ENCODE data around the gene BACE2. TPM values are rescaled to one million over a fixed set of nuclear protein-coding genes. Genes with fewer than 3 reads are reported as not detected.

The BACE2 gene
- polyA plus RNA-seq, 5 donors, result 26.9 to 37.5 (median 34.4) TPM

DNA sequence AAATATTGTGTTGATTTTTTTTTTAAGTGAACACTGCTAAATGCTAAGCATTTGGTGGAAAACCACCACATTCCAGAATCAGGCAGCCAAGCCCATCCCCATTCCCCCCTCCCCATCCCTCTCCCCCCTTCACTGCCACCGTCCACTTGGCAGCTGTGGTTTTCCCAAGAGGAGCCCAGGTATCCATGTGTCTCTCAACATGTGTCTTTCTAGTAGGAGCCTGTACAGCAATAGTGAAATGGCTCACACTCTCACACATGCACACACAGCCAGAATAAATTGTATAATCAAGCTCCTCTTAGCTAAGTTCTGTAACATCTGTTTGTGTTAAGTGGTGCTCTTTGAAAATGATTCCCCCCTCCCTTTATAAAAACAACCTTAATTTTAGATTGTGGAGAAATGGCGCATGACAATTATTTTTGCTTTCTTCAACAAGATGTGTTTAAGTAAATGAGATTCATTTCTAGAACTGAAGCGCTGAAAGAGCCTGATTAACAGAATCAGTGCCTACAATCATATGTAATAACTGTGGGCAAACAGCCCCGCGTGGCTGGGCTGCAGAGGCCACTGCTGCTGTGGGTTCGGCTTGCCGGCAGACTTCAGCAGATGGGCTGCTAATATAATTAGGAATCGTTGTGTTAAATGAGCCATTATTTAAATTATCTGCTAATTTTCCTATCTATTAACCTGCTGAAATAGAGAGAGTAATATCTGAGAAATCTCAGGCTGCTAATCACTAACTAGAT lies 43.3 kb downstream of the BACE2 start:
- no peak for DNase-seq

DNA sequence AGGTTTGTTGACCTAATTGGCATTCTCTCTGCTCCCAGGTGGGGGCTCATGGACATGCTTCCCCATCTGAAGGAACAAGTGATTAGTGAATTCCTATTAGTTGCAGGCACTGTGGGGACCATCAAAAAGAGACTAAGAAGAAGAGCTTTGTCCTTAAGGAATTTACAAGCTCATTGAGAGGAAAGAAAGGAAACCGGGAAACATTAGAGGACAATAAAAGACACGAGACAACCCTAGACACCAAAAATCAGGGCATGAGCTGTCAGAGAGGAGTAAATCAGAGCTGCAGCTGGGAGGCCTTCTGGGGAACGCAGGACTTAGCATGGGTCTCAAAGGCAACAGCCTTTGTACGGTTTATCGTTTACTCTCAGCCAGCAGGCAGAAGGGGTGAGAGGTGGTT lies 45.1 kb downstream of the BACE2 start:
- DNase-seq, result no peak

DNA sequence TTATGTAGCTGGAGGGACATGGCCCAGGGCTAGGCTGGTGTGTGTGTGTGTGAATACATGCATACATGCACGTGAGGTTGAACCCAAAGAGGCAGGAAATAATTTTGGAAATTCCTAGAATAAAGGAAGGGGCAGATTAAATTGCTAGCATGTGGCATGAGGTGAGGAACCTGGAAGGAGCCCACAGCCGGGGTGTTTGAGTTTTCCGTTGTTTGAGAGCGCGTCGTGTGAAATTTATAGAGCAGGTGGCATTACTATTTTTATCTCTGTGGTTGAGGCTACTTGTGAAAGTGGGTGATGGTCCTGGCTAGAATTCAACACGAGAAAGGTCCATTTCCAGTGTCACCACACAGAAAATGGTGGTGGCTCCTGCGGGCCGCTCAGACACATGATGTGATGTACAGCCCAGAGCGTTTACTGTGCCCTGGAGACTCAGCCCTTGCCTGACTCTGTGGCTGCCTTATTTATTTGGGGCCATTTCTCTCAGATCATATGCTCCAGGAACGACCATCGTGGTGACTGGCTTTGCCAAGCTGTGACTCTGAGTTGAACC lies 48.0 kb downstream of the BACE2 start:
- DNase-seq, result no peak

DNA sequence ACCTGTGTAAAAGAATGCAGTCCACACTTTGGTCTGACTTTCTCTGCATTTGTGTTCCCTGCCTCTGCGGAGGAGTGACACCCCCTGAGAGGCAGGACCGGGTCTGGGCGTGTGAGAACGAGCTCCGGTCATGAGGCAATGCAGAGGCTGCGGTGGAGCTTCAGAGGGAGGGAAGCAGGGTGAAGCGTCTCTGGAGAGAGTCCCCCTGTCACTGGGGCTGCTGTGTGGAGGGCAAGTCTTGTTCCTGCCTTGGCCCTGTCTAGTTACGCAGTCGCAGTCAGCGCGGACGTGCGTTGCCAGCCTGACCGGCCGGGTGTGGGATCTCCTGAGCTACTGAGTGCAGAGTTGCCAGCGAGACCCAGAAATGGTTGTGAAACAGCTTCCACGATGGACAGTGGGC lies 48.5 kb downstream of the BACE2 start:
- no peak for DNase-seq

DNA sequence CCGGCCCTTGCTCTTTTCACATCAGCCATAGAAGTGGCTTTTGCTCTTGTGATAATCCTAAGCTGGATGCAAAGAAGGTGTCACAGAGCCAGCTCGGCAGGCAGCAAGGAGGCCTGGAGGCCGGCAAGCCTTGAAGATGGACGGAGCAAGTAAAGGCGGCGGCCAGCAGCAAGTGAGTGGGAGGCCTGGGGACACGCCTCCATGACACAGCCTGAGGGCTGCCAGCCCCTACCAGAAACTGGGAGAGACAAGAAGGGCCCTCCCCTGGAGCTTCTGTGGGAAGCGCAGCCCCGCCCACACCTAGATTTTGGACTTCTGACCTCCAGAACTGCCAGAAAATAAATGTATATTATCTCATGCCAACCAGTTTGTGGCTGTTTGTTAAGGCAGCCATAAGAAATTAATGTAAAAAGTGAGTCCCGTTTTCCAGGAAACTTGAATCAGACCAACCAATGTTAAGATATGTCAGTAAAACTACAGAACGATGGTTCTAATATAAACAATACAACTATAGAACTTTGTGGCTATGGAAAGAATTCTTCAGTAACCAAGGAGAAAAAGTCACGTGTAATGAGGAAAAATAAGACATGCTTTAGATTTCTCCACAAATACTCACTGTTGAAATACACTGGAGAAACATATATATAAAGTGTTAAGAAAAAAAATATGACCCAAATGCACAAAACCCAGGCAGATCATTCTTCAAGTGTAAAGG lies 49.9 kb downstream of the BACE2 start:
- no peak for DNase-seq

DNA sequence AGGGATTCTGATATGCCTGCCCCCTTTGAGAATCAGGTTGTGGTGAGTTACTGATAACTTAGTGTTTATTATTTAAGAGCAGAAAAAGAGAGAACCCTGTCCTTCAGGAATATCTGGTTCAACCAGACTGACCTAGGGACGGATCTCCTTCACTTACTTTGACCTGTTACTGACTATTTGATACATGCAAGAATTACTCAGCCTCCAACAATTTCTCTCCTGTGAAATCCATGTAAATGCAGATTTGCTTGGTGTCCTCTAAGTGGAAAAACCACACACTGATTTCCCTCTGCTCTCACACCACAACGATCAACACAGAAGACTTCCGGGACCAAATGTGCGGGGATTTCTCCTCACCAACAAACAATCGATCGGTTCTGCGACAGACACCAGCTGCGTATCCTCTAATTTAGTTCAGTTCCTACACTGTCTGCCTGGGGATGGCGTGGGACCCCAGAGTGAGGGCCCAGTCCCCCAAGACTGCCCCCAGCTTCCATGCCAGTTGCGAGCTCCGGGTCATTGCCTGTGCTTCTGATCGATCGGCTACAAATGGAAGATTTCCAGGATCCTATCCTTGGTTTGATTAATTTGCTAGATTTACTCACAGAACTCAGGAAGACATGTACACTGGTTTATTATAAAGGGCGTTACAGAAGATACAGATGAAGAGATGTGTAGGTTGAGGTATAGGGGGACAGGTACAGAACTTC lies 51.7 kb downstream of the BACE2 start:
- DNase-seq, result no peak

DNA sequence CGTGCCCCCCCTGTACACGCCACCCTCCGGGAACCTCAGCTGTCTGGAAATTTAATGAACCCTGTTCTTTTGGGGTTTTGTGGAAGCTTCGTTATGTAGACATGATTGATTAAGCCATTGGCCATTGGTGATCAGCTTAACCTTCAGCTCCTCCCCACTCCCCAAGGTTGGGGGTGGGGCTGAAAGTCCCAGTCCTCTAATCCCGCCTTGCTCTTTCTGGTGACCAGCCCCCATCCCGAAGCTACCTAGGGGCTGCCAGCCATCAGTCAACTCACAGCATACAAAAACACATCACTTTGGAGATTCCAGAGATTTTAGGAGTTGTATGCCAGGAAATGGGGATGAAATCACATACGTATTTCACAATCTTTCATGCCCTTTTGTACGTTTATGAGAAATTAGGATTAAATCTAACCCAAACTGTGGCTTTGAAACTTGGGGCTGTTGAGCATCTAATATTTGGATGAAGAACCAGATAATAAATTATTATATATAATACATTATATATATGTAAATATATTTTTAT lies 52.3 kb downstream of the BACE2 start:
- no peak for DNase-seq

DNA sequence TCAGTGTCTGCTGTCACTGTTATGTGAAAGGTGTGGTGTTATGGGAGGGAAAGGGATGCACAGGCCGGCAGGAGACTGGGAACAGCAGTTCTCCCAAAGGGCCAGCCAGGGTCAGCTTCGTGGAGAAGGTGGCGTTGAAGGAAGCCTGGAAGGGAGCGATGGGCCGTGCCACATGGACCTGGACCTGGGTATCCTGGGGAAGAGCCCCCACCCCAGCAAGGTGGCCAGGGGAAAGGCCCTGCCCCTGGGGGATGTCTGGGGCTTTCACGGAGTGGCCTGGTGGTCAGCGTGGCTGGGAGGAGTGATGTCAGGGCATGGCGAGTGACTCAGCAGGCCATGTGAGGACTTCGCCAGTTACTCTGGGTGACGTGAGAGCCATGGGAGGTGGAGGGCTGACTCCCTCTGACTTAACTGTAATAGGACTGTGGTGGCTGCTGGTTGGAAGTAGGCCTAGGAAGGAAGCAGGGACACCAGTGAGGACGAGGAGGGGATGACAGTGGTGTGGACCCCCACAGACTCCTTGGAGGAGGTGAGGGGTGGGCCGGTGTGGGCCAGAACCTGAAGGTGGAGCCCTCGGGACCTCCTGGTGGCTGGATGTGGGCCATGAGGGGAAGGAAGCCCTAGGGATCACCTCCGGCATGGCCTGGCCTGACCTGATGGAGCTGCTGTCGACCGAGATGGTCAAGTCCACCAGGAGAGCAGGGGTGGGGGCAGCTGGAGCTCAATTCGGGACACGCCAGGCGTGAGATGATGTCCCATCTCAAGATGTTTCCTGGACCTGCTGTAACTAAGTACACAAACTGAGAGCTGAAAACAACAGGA lies 54.5 kb downstream of the BACE2 start:
- no peak for DNase-seq

DNA sequence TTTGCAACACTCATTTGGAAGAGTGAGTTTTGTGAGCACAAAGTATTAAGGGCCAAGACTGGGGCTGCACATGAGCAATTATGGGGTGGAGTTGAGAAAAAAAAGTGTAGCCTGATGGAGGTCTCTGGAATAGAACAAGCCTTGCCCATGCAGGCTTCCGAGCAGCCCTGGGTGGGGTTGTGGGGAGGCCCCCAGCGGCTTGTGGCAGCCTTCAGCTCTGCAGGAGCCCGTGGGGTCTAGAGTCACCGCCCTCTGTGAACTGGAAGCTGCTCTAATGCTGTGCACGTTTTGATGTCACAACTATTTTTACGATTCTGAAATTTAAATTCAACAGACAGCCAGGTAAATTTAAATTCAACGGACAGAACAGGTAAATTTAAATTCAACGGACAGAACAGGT lies 58.9 kb downstream of the BACE2 start:
- DNase-seq, result no peak

DNA sequence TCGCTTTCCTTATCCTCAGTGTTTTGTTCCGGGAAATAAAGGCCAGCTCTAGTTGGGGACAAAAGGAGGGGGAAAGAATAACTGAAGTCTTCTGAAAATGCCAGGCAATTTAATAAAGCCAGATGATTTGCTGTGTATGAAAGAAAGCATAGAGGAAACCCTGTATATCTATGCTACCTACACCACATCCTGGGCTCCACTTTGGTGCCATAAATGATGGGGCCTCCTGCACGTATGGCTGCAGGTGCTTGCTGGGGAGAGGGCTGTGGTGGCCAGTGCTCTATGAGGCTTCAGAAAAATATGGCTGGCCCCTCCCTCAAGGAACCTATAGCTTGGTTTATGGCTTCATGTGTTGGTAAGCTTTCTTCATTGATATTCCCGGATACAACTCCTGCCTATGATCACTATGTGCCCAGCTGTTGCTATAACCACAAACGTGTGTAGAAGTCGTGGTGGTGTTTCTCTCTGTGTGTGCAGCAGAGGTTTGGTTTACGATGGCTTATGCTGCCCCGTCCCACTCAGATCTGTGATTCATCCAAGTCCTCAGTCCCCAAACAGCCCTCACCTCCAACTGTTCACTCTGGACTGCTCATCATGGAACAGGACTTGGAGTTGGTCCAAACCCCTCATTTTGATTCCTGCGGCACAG lies 59.5 kb downstream of the BACE2 start:
- no peak for DNase-seq

DNA sequence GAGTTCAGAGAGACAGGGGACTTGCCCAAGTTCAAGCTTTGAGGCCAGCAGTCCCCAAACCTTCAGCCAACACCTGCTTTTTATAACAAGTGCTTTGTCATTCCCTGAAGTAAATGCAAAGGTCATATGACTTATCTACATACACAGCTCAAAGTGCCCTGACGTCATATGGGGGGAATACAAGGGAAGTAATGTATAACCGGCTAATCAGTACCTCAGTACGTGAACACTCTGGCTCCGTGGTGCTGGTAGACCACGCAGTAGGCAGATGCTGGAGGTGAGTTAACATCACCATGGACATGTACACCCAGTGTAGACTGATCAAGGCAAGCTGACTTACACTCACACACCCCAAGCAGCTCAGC lies 60.0 kb downstream of the BACE2 start:
- no peak for DNase-seq

DNA sequence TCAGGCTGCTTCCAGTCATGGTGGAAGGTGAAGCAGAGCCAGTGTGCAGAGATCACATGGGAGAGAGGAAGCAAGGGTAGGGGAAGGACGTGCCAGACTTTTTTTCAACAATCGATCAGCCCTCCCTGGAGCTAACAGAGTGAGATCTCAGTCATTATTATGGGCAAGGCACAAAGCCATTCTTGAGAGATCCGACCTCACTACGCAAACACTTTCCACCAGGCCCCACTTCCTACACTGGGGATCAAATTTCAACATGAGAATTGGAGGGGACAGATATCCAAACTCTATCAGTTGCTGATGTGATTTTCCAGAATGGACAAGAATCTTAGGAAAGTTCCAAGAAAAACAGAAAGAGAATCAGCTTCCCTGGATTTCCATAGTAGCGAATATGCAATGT lies 60.5 kb downstream of the BACE2 start:
- DNase-seq, result no peak

DNA sequence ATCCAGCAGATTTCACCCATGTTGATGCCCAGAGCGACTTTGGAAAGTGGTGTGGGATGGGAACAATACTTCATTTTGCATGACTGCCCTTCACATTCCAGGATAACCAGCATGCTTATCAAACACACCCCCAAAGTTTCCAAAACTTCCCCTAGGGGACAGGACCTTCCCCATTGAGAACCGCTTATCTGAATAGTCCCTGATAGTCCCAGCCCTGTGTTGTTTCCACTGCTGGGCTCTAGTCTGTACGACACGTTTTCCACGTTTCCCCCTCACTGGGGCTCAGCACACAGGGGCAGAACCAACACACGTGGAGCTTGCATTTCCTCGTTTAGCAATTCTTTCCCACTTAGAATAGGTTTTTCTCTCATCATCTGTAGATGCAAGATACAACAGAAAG lies 61.0 kb downstream of the BACE2 start:
- DNase-seq, result no peak

DNA sequence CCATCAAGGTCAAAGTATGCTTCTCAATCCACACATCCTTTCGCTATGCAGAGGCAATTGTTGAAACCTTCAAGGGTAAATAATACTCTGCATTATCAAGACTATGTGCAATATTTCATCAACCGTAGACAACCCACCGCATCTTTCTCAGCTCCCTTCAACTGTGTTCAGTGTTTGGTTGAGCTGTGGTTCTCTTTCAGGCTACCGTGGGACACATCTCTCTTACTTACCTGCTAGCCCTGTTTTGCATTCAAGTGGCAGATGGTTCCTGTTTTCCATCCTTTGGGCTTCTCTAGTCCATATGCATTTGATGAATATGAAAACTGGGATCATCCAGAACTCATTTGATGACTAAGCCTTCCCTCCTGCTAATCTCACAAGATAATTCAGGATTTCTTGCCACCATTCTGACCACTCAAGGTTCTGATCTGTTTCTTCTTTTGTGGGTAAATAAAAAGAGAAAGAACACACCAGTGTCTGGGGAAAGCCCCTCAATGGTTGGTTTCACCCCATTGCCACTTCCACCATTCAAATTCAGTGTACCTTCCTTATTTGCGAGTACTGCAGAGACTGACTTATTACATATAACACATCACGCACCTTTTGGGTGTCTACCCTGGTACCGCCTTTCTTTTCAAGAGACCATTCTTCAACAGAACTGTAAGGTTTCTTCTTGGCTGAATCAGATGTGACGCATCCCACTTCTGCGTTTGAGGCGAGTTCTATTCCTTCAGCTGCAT lies 61.7 kb downstream of the BACE2 start:
- no peak for DNase-seq

DNA sequence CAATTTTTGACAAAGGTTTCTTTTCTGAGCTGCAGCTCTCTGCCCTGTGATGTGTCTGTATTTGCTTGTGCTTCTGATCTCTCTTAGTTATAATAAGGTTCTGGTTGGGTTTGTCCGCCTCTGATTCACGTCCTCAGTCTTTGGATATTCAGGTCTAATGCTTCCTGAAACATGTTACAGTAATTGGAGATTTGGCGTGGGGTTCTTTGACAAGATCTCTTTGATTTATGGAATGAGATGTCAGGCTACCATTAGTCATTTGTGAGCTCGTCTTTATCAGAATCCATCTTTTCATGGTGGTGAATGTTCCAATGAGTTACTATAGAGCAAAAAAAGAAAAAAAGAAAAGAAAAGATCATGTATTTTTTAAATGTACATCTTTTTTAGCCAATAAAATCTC lies 62.5 kb downstream of the BACE2 start:
- no peak for DNase-seq

DNA sequence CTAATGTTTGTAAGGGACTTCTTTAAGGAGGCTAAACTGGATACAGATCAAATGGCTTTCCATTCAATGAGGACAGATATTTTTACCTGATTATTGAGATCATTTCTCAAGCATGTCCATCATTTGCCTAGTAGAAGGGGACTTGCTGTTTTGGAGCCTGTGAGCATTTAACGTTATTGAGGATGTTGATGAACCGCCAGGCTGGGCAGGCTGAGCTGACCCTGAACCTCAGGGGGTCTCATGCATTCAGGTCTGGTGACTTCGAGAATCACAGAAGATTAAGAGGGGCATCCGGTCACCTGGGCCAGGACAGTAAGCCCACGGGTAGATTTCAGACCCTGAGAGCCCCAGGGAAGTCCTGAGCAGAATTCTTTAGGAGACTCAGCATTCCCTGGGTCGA lies 63.1 kb downstream of the BACE2 start:
- DNase-seq, result no peak

DNA sequence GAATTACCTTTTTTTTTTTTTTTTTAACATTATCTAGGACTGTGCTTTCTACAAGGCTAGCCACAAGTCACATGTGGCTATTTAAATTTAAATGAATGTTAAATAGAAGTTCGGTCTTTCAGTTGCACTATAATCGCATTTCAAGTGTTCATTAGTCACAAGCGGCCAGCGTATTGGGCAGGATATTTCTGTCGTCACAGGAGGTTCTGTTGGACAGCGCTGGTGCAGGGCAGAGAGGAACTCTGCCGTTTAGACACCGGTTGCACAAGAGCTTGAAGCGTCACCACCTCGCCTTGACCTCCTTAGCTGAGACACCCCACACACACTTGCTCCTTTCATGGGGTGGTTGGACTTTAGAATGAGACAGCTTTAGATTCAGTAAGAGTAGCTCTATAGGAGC lies 64.1 kb downstream of the BACE2 start:
- DNase-seq, result no peak

DNA sequence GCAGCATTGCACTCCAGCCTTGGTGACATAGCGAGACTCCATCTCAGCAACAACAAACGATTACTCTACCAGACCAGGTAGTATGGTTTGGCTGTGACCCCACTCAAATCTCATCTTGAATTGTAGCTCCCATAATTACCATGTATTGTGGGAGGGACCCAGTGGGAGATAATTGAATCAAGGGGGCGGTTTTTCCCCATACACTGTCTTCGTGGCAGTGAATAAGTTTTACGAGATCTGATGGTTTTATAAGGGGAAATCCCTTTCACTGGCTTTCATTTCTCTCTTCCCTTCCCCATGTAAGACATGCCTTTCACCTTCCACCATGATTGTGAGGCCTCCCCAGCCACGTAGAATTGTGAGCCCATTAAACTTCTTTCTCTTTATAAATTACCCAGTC lies 66.0 kb downstream of the BACE2 start:
- DNase-seq, result no peak

DNA sequence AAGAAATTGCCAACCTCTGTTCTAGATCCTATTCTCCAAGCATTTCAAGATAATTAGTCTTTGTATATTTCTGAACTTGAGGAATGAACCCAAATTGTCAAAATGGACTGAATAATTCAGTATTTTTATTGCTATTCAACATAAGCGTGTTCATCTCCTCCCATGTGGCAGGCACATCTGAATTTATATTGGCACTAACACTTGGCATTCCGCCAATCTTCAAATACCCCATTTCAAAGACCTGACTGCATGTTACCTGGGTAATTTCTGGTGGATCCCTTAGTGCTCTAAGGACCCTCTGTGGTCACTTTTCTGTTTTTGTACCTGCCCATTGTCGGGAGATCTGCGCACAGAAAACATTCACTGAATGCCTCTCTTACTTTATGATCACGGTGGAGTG lies 66.6 kb downstream of the BACE2 start:
- no peak for DNase-seq

DNA sequence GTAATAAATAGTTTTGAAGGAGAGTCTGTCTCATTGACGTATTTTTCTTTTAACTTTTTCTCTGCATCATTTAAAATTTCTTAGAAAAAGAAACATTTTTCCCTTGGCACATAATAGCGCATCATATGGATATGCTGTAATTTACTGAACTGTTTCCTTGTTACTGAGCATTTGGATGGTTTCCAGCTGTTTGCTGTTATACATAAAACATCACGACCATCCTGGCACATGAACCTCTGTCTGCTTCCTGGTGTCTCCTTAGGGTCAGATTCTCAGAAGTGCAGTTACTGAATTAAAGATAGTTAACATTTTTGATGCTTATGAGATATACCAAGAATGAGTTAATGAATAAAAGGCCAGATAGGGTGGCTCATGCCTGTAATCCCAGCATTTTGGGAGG lies 67.2 kb downstream of the BACE2 start:
- peak in 1 of 2 donors; percentile 24 for DNase-seq
